ENCODE results near the gene SLC6A15. TPM values are rescaled to one million over a fixed set of nuclear protein-coding genes. Genes with fewer than 3 reads are reported as not detected.

SLC6A15 gene
- total RNA-seq, 1 experiment from 2014 or later: 0.07 TPM

GRCh38 chr12:84814664-84815245 is 97.8 kb downstream of the SLC6A15 start:
- H3K27ac ChIP-seq (ENCODE audit: low read depth, low read length): no peak overlapping the region
- CTCF ChIA-PET: interaction anchor here (1.0 kb wide), 2 partner anchors 11 to 28 kb away, joined by 3 read pairs; no protein-coding TSS in a partner anchor
- H4K20me1 ChIP-seq (ENCODE audit: insufficient read depth): no peaks in the 10 kb centered on the region
- no peak overlapping the region for H3K4me2 ChIP-seq (ENCODE audit: low read length)
- H3K27me3 ChIP-seq (ENCODE audit: insufficient read depth, low read length): no peaks in the 10 kb centered on the region
- H3K79me2 ChIP-seq (ENCODE audit: insufficient read depth, low read length): no peaks in the 10 kb centered on the region
- no peaks in the 10 kb centered on the region for H3K36me3 ChIP-seq (ENCODE audit: control insufficient read depth in 1 of 2, insufficient read depth in 2 of 2, low read length in 2 of 2)
- no TSS peak for BruUV-seq (replicated peaks)
- intact Hi-C loops (cut with micrococcal nuclease): no loop called here
- RAD21 ChIA-PET (ENCODE audit: low non-redundant PET in 1 of 2, low total read pairs in 2 of 2, uncharacterized antibody in 2 of 2, unreplicated experiment in 2 of 2): no interaction called here
- POLR2A ChIA-PET: no interaction called here
- no peak overlapping the region for H3K9ac ChIP-seq (ENCODE audit: low read length)
- H3K4me3 ChIP-seq (replicated peaks in 1 of 2; ENCODE audit: low read depth in 1 of 2, low read length in 2 of 2): no peak overlapping the region
- no peak for DNase-seq (ENCODE audit: low read depth, low spot score)
- TF ChIP-seq POLR2AphosphoS5 (IDR thresholded peaks at IDR 0.05; ENCODE audit: low read depth, low read length) (no peak), EZH2phosphoT487 (IDR thresholded peaks at IDR 0.05; ENCODE audit: borderline replicate concordance) (no peak)
- H3K4me1 ChIP-seq (ENCODE audit: control insufficient read depth in 1 of 2, insufficient read depth in 2 of 2, low read length in 2 of 2): no peaks in the 10 kb centered on the region
- no peak overlapping the region for H2AFZ ChIP-seq (ENCODE audit: low read depth, low read length, poor library complexity, severe bottlenecking)
- no peak for ATAC-seq
- H3K9me3 ChIP-seq (ENCODE audit: control insufficient read depth in 1 of 2, insufficient read depth in 1 of 2, low read depth in 1 of 2, low read length in 2 of 2): no peaks in the 10 kb centered on the region
- H3K9me2 ChIP-seq (ENCODE audit: insufficient read depth): no peaks in the 10 kb centered on the region

GRCh38 chr12:84813780-84814663 is 98.6 kb downstream of the SLC6A15 start:
- POLR2A ChIA-PET: no interaction called here
- no peak for DNase-seq (ENCODE audit: low read depth, low spot score)
- RAD21 ChIA-PET (ENCODE audit: low non-redundant PET in 1 of 2, low total read pairs in 2 of 2, uncharacterized antibody in 2 of 2, unreplicated experiment in 2 of 2): no interaction called here
- BruUV-seq (replicated peaks): no TSS peak
- intact Hi-C loops (cut with micrococcal nuclease): no loop called here
- no peaks in the 10 kb centered on the region for H3K9me2 ChIP-seq (ENCODE audit: insufficient read depth)
- H3K27me3 ChIP-seq (ENCODE audit: insufficient read depth, low read length): no peaks in the 10 kb centered on the region
- no peak overlapping the region for H3K4me3 ChIP-seq (replicated peaks in 1 of 2; ENCODE audit: low read depth in 1 of 2, low read length in 2 of 2)
- ATAC-seq: no peak
- no peaks in the 10 kb centered on the region for H3K79me2 ChIP-seq (ENCODE audit: insufficient read depth, low read length)
- H2AFZ ChIP-seq (ENCODE audit: low read depth, low read length, poor library complexity, severe bottlenecking): no peak overlapping the region
- H4K20me1 ChIP-seq (ENCODE audit: insufficient read depth): no peaks in the 10 kb centered on the region
- H3K9me3 ChIP-seq (ENCODE audit: control insufficient read depth in 1 of 2, insufficient read depth in 1 of 2, low read depth in 1 of 2, low read length in 2 of 2): no peaks in the 10 kb centered on the region
- CTCF ChIA-PET: interaction anchor here (1.0 kb wide), 2 partner anchors 11 to 28 kb away, joined by 3 read pairs; no protein-coding TSS in a partner anchor
- H3K4me2 ChIP-seq (ENCODE audit: low read length): no peak overlapping the region
- no peaks in the 10 kb centered on the region for H3K36me3 ChIP-seq (ENCODE audit: control insufficient read depth in 1 of 2, insufficient read depth in 2 of 2, low read length in 2 of 2)
- no peak overlapping the region for H3K9ac ChIP-seq (ENCODE audit: low read length)
- no peak overlapping the region for H3K27ac ChIP-seq (ENCODE audit: low read depth, low read length)
- H3K4me1 ChIP-seq (ENCODE audit: control insufficient read depth in 1 of 2, insufficient read depth in 2 of 2, low read length in 2 of 2): no peaks in the 10 kb centered on the region
- no peak for TF ChIP-seq MAX (IDR thresholded peaks at IDR 0.05)
- no peak for TF ChIP-seq EGR1 (IDR thresholded peaks at IDR 0.05; ENCODE audit: low read depth)
- no peak for TF ChIP-seq SP1 (IDR thresholded peaks at IDR 0.05; ENCODE audit: low read depth)
- TF ChIP-seq SIN3A (IDR thresholded peaks at IDR 0.05; ENCODE audit: low read depth): no peak
- no peak for TF ChIP-seq EZH2 (IDR thresholded peaks at IDR 0.05)
- no peak for TF ChIP-seq FOSL1 (IDR thresholded peaks at IDR 0.05; ENCODE audit: low read depth)
- TF ChIP-seq CTCF (IDR thresholded peaks at IDR 0.05 in 2 of 3, conservative IDR thresholded peaks at IDR 0.05 in 1 of 3; ENCODE audit: borderline replicate concordance in 1 of 3, insufficient read depth in 1 of 3, low read depth in 2 of 3, low read length in 2 of 3): no peak

All from HCT116 (cell line).